ENCODE measurements around the gene GGT5.
"Not testable (repeated sequence)": the region's sequence is repeated elsewhere in the genome, so short reads cannot be mapped to it uniquely, and the experiment has no call there.

DNA sequence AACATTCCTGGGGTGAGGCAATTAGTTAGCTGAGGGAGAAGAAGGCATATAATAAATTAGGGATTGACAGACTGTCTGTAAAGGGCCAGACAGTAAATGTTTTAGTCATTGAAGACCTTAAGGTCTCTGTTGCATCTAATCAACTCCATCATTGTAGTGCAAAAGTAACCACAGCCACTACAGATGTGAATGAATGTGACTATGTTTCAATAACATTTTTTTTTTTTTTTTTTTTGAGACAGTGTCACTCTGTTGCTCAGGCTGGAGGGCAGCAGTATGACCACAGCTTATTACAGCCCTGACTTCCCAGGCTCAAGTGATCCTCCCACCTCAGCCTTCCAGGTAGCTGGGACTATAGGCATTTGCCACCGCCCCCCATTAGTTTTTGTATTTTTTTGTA is 35.5 kb upstream of the GGT5 start:
- TF ChIP-seq, protein P1, sequence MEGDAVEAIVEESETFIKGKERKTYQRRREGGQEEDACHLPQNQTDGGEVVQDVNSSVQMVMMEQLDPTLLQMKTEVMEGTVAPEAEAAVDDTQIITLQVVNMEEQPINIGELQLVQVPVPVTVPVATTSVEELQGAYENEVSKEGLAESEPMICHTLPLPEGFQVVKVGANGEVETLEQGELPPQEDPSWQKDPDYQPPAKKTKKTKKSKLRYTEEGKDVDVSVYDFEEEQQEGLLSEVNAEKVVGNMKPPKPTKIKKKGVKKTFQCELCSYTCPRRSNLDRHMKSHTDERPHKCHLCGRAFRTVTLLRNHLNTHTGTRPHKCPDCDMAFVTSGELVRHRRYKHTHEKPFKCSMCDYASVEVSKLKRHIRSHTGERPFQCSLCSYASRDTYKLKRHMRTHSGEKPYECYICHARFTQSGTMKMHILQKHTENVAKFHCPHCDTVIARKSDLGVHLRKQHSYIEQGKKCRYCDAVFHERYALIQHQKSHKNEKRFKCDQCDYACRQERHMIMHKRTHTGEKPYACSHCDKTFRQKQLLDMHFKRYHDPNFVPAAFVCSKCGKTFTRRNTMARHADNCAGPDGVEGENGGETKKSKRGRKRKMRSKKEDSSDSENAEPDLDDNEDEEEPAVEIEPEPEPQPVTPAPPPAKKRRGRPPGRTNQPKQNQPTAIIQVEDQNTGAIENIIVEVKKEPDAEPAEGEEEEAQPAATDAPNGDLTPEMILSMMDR (IDR thresholded peaks at IDR 0.05), result not testable (repeated sequence)
- not testable (repeated sequence) for TF ChIP-seq POLR2A (IDR thresholded peaks at IDR 0.05)
